Stimulated activated memory B cell treated with anti-CD40 and anti-IgM and Interleukin-4, amounts not matched to agents 10 μg/mL and 1 μg/mL and 100 μg/mL, for 72 hours (primary cell): Measurements from ENCODE around the gene ASCL3.
A peak's percentile ranks its signal among the peaks of the same experiment; 100 is the strongest.
"Not testable (repeated sequence)": the region's sequence is repeated elsewhere in the genome, so short reads cannot be mapped to it uniquely, and the experiment has no call there.

Experiments used
- ATAC-seq: fragments of 150-1000 bp; cut with Tn5 transposase; 2 replicates; pipeline ENCODE4 v1.10.0; 2021
- H3K27ac Mint-ChIP-seq: one replicate; pipeline ENCODE4 v1.8.0; 2022; ENCODE audit warnings: mild to moderate bottlenecking, mixed read lengths
- H3K27me3 Mint-ChIP-seq: one replicate; pipeline ENCODE4 v1.8.0; 2022; ENCODE audit warnings: mixed read lengths
- H3K36me3 Mint-ChIP-seq: one replicate; pipeline ENCODE4 v1.8.0; 2022; ENCODE audit warnings: mixed read lengths
- H3K4me1 Mint-ChIP-seq: one replicate; pipeline ENCODE4 v1.8.0; 2022; ENCODE audit warnings: mixed read lengths
- H3K4me3 Mint-ChIP-seq: one replicate; pipeline ENCODE4 v1.8.0; 2022; ENCODE audit warnings: mild to moderate bottlenecking, moderate library complexity, mixed read lengths
- H3K9me3 Mint-ChIP-seq: one replicate; pipeline ENCODE4 v1.8.0; 2022; ENCODE audit warnings: mixed read lengths

The ASCL3 gene

GRCh38 chr11:8963569-8964323, 20.9 kb upstream of the ASCL3 start:
- ATAC-seq = peak; percentile 86

GRCh38 chr11:8962841-8963240, 20.0 kb upstream of the ASCL3 start:
- Mint-ChIP-seq H3K4me1 (peaks cover 34% of the 10 kb centered on the region), H3K9me3 (no peaks in the 10 kb centered on the region), H3K27me3 (no peaks in the 10 kb centered on the region), H3K4me3 (peak overlapping the region; percentile 60), H3K36me3 (peaks cover 5% of the 10 kb centered on the region), H3K27ac (peak overlapping the region; percentile 91)
- ATAC-seq = no peak

More at GRCh38 chr11:8963569-8964323, 20.9 kb upstream of the ASCL3 start:
- Mint-ChIP-seq H3K4me1 (peaks cover 34% of the 10 kb centered on the region), H3K9me3 (no peaks in the 10 kb centered on the region), H3K27me3 (no peaks in the 10 kb centered on the region), H3K36me3 (peaks cover 5% of the 10 kb centered on the region), H3K4me3 (peak overlapping the region; percentile 91), H3K27ac (peak overlapping the region; percentile 91)

- ATAC-seq = no peak
- Mint-ChIP-seq H3K27me3 (no peaks in the 10 kb centered on the region), H3K27ac (peak overlapping the region; percentile 18), H3K36me3 (peaks cover 5% of the 10 kb centered on the region), H3K4me3 (no peak overlapping the region), H3K9me3 (no peaks in the 10 kb centered on the region), H3K4me1 (peaks cover 27% of the 10 kb centered on the region)
These were observed 18.6 kb upstream of the ASCL3 start for GRCh38 chr11:8961401-8961800.

GRCh38 chr11:8959546-8960166, 16.8 kb upstream of the ASCL3 start:
- peak; percentile 31 for ATAC-seq
- no peak overlapping the region for H3K27ac Mint-ChIP-seq
- peaks cover 27% of the 10 kb centered on the region for H3K4me1 Mint-ChIP-seq
- H3K9me3 Mint-ChIP-seq = no peaks in the 10 kb centered on the region
- H3K27me3 Mint-ChIP-seq = no peaks in the 10 kb centered on the region
- peaks cover 19% of the 10 kb centered on the region for H3K36me3 Mint-ChIP-seq
- no peak overlapping the region for H3K4me3 Mint-ChIP-seq

- Mint-ChIP-seq H3K27ac (no peak overlapping the region), H3K27me3 (no peaks in the 10 kb centered on the region), H3K4me1 (peaks cover 11% of the 10 kb centered on the region), H3K36me3 (peaks cover 41% of the 10 kb centered on the region), H3K4me3 (no peak overlapping the region), H3K9me3 (no peaks in the 10 kb centered on the region)
- no peak for ATAC-seq
These were observed 14.0 kb upstream of the ASCL3 start for GRCh38 chr11:8956860-8957259.

GRCh38 chr11:8948886-8949285, 6.1 kb upstream of the ASCL3 start:
- no peak overlapping the region for H3K4me3 Mint-ChIP-seq
- H3K27me3 Mint-ChIP-seq = no peaks in the 10 kb centered on the region
- H3K27ac Mint-ChIP-seq = no peak overlapping the region
- peaks cover 52% of the 10 kb centered on the region for H3K36me3 Mint-ChIP-seq
- H3K4me1 Mint-ChIP-seq = no peaks in the 10 kb centered on the region
- H3K9me3 Mint-ChIP-seq = no peaks in the 10 kb centered on the region
- no peak for ATAC-seq

- H3K36me3 Mint-ChIP-seq = peaks cover 41% of the 10 kb centered on the region
- no peaks in the 10 kb centered on the region for H3K9me3 Mint-ChIP-seq
These were observed 4.6 kb upstream of the ASCL3 start for GRCh38 chr11:8947230-8947943.

GRCh38 chr11:8941341-8942103, 1.3 kb downstream of the ASCL3 start:
- H3K4me3 Mint-ChIP-seq = no peak overlapping the region
- no peak for ATAC-seq
- peaks cover 15% of the 10 kb centered on the region for H3K27me3 Mint-ChIP-seq
- H3K4me1 Mint-ChIP-seq = peaks cover 6% of the 10 kb centered on the region
- H3K36me3 Mint-ChIP-seq = no peaks in the 10 kb centered on the region
- H3K27ac Mint-ChIP-seq = no peak overlapping the region
- H3K9me3 Mint-ChIP-seq = no peaks in the 10 kb centered on the region

More at GRCh38 chr11:8947230-8947943, 4.6 kb upstream of the ASCL3 start:
- ATAC-seq = no peak
- H3K27ac Mint-ChIP-seq = no peak overlapping the region
- no peaks in the 10 kb centered on the region for H3K27me3 Mint-ChIP-seq
- H3K4me3 Mint-ChIP-seq = no peak overlapping the region
- H3K4me1 Mint-ChIP-seq = no peaks in the 10 kb centered on the region

GRCh38 chr11:8937659-8938058, 5.2 kb downstream of the ASCL3 start:
- Mint-ChIP-seq H3K9me3 (no peaks in the 10 kb centered on the region), H3K4me1 (peaks cover 6% of the 10 kb centered on the region), H3K36me3 (no peaks in the 10 kb centered on the region), H3K27me3 (peaks cover 15% of the 10 kb centered on the region), H3K4me3 (no peak overlapping the region), H3K27ac (no peak overlapping the region)
- ATAC-seq = no peak

GRCh38 chr11:8937159-8937558, 5.7 kb downstream of the ASCL3 start:
- Mint-ChIP-seq H3K27me3 (peaks cover 15% of the 10 kb centered on the region), H3K36me3 (no peaks in the 10 kb centered on the region), H3K4me1 (peaks cover 6% of the 10 kb centered on the region), H3K4me3 (peak overlapping the region; percentile 56), H3K27ac (no peak overlapping the region), H3K9me3 (no peaks in the 10 kb centered on the region)
- peak; percentile 50 for ATAC-seq

GRCh38 chr11:8935789-8936188, 7.0 kb downstream of the ASCL3 start:
- H3K27me3 Mint-ChIP-seq = peaks cover 15% of the 10 kb centered on the region
- H3K9me3 Mint-ChIP-seq, H3K4me3 Mint-ChIP-seq, ATAC-seq, H3K4me1 Mint-ChIP-seq, H3K27ac Mint-ChIP-seq, H3K36me3 Mint-ChIP-seq: not testable (repeated sequence)

- H3K4me1 Mint-ChIP-seq = peaks cover 6% of the 10 kb centered on the region
- no peaks in the 10 kb centered on the region for H3K9me3 Mint-ChIP-seq
- no peak overlapping the region for H3K27ac Mint-ChIP-seq
- H3K4me3 Mint-ChIP-seq = no peak overlapping the region
- H3K36me3 Mint-ChIP-seq = no peaks in the 10 kb centered on the region
- ATAC-seq = no peak
- H3K27me3 Mint-ChIP-seq = peaks cover 20% of the 10 kb centered on the region
These were observed 7.9 kb downstream of the ASCL3 start for GRCh38 chr11:8934742-8935488.

- Mint-ChIP-seq H3K27me3 (peaks cover 20% of the 10 kb centered on the region), H3K9me3 (no peaks in the 10 kb centered on the region), H3K4me3 (no peak overlapping the region), H3K4me1 (peaks cover 6% of the 10 kb centered on the region), H3K27ac (no peak overlapping the region), H3K36me3 (no peaks in the 10 kb centered on the region)
- ATAC-seq = no peak
These were observed 8.9 kb downstream of the ASCL3 start for GRCh38 chr11:8933931-8934330.

GRCh38 chr11:8932564-8933180, 10.1 kb downstream of the ASCL3 start, which contains the start of gene C11orf16:
C11orf16 (minus strand) TSS chr11:8932947; CDS start chr11:8932308, 639 bp downstream.
- no peaks in the 10 kb centered on the region for H3K36me3 Mint-ChIP-seq
- H3K4me3 Mint-ChIP-seq = no peak within 1 kb of the TSS
- no peak within 1 kb of the TSS for H3K27ac Mint-ChIP-seq
- H3K9me3 Mint-ChIP-seq = no peaks in the 10 kb centered on the region
- H3K27me3 Mint-ChIP-seq = peaks cover 15% of the 10 kb centered on the region
- no peak for ATAC-seq
- H3K4me1 Mint-ChIP-seq = peaks cover 6% of the 10 kb centered on the region
